ENCODE data around the gene TNNI2. TPM values are rescaled to one million over a fixed set of nuclear protein-coding genes. Genes with fewer than 3 reads are reported as not detected.
A peak's percentile ranks its signal among the peaks of the same experiment; 100 is the strongest.

Gene TNNI2
- polyA plus RNA-seq, 3 donors from 2014 or later, result 0.54 to 2.0 TPM; not detected in 1

- H3K27ac Mint-ChIP-seq, result peak overlapping the region in 4 of 6 donors; percentile 24 to 69 (median 46)
- H3K4me1 Mint-ChIP-seq, result peaks cover 7 to 31% of the 10 kb centered on the region in 2 donors
- no peaks in the 10 kb centered on the region for H3K9me3 Mint-ChIP-seq
- peaks cover 1 to 4% (median 3%) of the 10 kb centered on the region in 3 donors for H3K27me3 Mint-ChIP-seq (ENCODE audit: low read depth in 3 of 3)
- H3K36me3 Mint-ChIP-seq, result no peaks in the 10 kb centered on the region
- DNase-seq, result no peak
- peak overlapping the region in 1 of 5 donors; percentile 19 for H3K4me3 Mint-ChIP-seq
Observed at GRCh38 chr11:1859004-1859403, 20.2 kb downstream of the TNNI2 start.

- Mint-ChIP-seq H3K4me3 (no peak overlapping the region), H3K27ac (no peak overlapping the region), H3K27me3 (ENCODE audit: low read depth in 3 of 3) (peaks cover 0 to 7% (median 2%) of the 10 kb centered on the region in 3 donors), H3K36me3 (no peaks in the 10 kb centered on the region), H3K4me1 (peaks cover 7 to 36% of the 10 kb centered on the region in 2 donors), H3K9me3 (no peaks in the 10 kb centered on the region)
- DNase-seq, result no peak
Observed at GRCh38 chr11:1860108-1860507, 21.3 kb downstream of the TNNI2 start.

DNA sequence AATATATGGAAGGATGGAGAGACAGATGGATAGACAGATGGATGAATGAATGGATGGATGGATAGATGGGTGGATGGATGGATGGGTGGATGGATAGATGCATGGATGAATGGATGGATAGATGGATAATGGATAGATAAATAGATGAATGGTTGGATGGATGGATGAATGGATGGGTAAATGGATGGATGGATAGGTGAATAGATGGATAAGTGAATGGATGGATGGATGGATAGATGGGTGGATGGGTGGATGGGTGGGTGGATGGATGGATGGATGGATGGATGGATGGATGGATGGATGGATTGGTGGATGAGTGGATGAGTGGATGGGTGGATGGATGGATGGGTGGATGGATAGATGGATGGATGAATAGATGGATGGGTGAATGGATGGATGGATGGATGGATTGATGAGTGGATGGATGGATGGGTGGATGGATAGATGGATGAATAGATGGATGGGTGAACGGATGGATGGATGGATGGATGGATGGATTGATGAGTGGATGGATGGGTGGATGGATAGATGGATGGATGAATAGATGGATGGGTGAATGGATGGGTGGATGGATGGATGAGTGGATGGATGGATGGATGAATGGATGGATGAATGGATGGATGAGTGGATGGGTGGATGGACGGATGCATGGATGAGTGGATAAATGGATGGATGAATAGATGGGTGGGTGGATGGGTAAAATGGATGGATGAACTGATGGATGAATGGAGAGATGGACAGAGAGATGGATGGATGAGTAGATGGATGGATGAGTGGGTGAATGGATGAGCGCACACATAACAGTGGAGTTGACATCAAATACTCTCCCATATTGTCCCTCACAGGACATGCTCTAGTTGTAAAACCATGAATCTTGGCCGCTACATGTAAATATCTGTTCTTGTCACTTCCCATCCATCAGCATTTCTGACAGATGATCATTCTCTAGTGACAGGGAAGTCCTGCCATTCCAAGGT is 22.9 kb downstream of the TNNI2 start:
- Mint-ChIP-seq H3K36me3 (no peaks in the 10 kb centered on the region), H3K4me1 (peaks cover 10 to 39% of the 10 kb centered on the region in 2 donors), H3K4me3 (no peak overlapping the region), H3K27ac (no peak overlapping the region), H3K27me3 (ENCODE audit: low read depth in 3 of 3) (peaks cover 2 to 7% (median 3%) of the 10 kb centered on the region in 3 donors), H3K9me3 (no peaks in the 10 kb centered on the region)
- DNase-seq, result no peak

GRCh38 chr11:1862588-1863351 is 24.0 kb downstream of the TNNI2 start:
- Mint-ChIP-seq H3K36me3 (no peaks in the 10 kb centered on the region), H3K4me1 (peaks cover 11 to 40% of the 10 kb centered on the region in 2 donors), H3K27ac (peak overlapping the region in 4 of 6 donors; percentile 14 to 73 (median 56)), H3K27me3 (ENCODE audit: low read depth in 3 of 3) (peaks cover 2 to 7% (median 3%) of the 10 kb centered on the region in 3 donors), H3K9me3 (no peaks in the 10 kb centered on the region), H3K4me3 (peak overlapping the region in 2 of 5 donors; percentile 31 to 46)
- DNase-seq, result no peak

DNA sequence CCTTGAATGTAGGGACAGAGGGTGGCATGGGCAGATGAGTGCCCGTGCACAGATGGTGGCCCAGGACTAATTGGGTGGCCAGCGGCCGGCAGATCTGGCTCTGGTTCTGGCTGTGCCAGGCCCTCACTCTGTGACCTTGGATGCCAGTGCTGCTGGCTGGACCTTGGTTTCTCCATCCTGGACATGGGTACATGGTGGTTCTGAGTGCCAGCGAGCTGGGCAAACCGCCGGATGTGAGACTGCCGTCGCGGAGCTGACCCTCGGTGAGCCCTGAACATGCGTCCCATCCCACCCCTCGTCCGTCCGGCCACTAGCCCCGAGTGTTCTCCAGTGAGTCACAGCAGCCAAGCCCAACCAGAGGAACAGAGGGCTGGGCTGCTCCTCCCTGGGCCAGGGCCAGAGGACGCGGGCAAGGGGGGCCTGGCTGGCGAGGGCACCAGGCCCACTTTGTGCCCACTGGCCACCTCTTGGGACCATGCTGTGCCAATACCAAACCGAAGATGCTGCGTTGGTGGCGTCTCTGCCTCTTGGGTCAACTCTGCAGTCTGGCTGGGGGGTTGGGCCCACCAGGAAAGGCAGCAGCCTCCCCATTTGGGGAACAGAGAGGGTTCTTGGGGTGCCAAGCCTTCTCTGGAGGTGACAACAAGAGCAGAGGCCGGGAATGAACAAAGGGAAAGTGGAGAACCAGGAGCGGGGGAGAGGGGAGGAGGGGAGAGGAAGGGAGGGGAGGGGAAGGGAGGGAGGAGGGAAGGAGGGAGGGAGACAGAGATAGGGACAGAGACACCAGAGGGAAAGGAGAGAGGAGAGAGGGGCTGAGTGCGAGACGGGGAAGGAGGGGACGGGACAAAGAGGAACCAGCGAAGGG is 24.8 kb downstream of the TNNI2 start:
- H3K4me3 Mint-ChIP-seq, result peak overlapping the region in 2 of 5 donors; percentile 23 to 31
- H3K36me3 Mint-ChIP-seq, result no peaks in the 10 kb centered on the region
- peaks cover 2 to 7% (median 3%) of the 10 kb centered on the region in 3 donors for H3K27me3 Mint-ChIP-seq (ENCODE audit: low read depth in 3 of 3)
- peak overlapping the region in 2 of 6 donors; percentile 26 to 73 for H3K27ac Mint-ChIP-seq
- no peak for DNase-seq
- peaks cover 15 to 40% of the 10 kb centered on the region in 2 donors for H3K4me1 Mint-ChIP-seq
- no peaks in the 10 kb centered on the region for H3K9me3 Mint-ChIP-seq

- no peak overlapping the region for H3K4me3 Mint-ChIP-seq
- DNase-seq, result no peak
- H3K36me3 Mint-ChIP-seq, result no peaks in the 10 kb centered on the region
- peak overlapping the region in 3 of 6 donors; percentile 26 to 58 (median 41) for H3K27ac Mint-ChIP-seq
- H3K27me3 Mint-ChIP-seq (ENCODE audit: low read depth in 3 of 3), result peaks cover 4 to 9% (median 8%) of the 10 kb centered on the region in 3 donors
- peaks cover 21 to 41% of the 10 kb centered on the region in 2 donors for H3K4me1 Mint-ChIP-seq
- no peaks in the 10 kb centered on the region for H3K9me3 Mint-ChIP-seq
Observed at GRCh38 chr11:1864231-1864630, 25.4 kb downstream of the TNNI2 start.

GRCh38 chr11:1864831-1865665 is 26.3 kb downstream of the TNNI2 start:
- Mint-ChIP-seq H3K4me3 (peak overlapping the region in 1 of 5 donors; percentile 42), H3K36me3 (no peaks in the 10 kb centered on the region), H3K27ac (peak overlapping the region in 5 of 6 donors; percentile 19 to 67 (median 41)), H3K9me3 (no peaks in the 10 kb centered on the region), H3K4me1 (peaks cover 29 to 46% of the 10 kb centered on the region in 2 donors), H3K27me3 (ENCODE audit: low read depth in 3 of 3) (peaks cover 4 to 11% (median 8%) of the 10 kb centered on the region in 3 donors)
- DNase-seq, result no peak

DNA sequence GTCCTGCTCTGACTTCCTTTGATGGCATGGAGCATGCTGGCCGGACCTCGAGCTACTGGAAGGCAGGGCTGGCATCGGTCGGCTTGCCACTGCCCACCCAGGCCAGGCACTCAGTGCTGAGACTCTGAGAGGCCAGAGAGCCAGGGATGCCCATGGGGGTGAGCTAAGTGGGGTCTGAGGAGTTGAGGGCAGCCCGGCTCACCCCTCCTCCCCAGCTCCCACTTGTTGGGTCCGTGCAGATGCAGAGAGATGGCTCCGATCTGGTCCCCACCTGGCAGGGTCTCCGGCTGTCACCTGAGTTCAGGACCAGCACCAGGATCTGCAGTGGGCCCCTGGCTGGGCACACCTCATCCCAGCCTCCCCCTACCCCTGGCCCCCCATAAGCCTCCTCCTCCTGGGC is 27.4 kb downstream of the TNNI2 start:
- Mint-ChIP-seq H3K9me3 (no peaks in the 10 kb centered on the region), H3K4me3 (no peak overlapping the region), H3K4me1 (peaks cover 41 to 58% of the 10 kb centered on the region in 2 donors), H3K27ac (peak overlapping the region in 2 of 6 donors; percentile 7 to 44), H3K27me3 (ENCODE audit: low read depth in 3 of 3) (peaks cover 4 to 14% (median 10%) of the 10 kb centered on the region in 3 donors), H3K36me3 (no peaks in the 10 kb centered on the region)
- DNase-seq, result no peak

- Mint-ChIP-seq H3K36me3 (no peaks in the 10 kb centered on the region), H3K4me1 (peaks cover 45 to 64% of the 10 kb centered on the region in 2 donors)
- no peak for DNase-seq
Observed at GRCh38 chr11:1866776-1867175, 28.0 kb downstream of the TNNI2 start.

GRCh38 chr11:1867381-1867780 is 28.6 kb downstream of the TNNI2 start:
- Mint-ChIP-seq H3K9me3 (no peaks in the 10 kb centered on the region), H3K4me3 (no peak overlapping the region), H3K4me1 (peaks cover 51 to 70% of the 10 kb centered on the region in 2 donors), H3K27ac (peak overlapping the region in 1 of 6 donors; percentile 11), H3K36me3 (no peaks in the 10 kb centered on the region), H3K27me3 (ENCODE audit: low read depth in 3 of 3) (peaks cover 4 to 15% (median 14%) of the 10 kb centered on the region in 3 donors)
- no peak for DNase-seq

More at GRCh38 chr11:1866776-1867175, 28.0 kb downstream of the TNNI2 start:
- H3K9me3 Mint-ChIP-seq, result no peaks in the 10 kb centered on the region
- peaks cover 4 to 15% (median 13%) of the 10 kb centered on the region in 3 donors for H3K27me3 Mint-ChIP-seq (ENCODE audit: low read depth in 3 of 3)
- H3K27ac Mint-ChIP-seq, result peak overlapping the region in 1 of 6 donors; percentile 11
- H3K4me3 Mint-ChIP-seq, result no peak overlapping the region

DNA sequence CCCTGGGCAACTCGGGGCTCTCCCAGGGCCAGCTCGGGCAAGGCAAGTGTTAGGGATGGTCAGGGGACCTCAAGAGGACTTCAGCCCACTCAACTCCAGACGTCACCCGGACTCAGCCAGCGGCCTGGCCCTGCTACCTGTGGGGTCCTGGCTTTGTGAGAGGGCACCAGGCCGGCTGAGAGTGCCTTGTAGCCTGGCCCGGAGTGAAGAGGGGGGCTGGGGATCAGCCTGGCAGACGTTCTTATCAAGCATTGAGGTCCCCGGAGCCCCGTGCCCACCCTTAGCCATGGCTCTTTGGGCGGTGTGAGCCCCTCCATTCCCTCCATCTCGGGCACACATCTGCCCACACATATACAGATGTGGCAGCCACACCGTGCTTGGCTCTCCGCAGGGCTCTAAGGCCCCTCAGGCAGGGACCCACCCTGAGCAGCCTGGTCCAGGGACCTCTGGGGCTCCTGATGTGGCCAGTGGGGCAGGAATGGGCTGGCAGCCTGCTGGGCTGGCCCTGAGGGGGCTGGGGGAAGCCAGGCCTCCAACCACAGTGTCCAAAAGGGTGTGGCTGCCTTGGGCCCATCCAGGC is 29.4 kb downstream of the TNNI2 start:
- peak overlapping the region in 1 of 5 donors; percentile 13 for H3K4me3 Mint-ChIP-seq
- H3K27ac Mint-ChIP-seq, result peak overlapping the region in 2 of 6 donors; percentile 29 to 58
- no peak for DNase-seq
- peaks cover 4 to 17% (median 14%) of the 10 kb centered on the region in 3 donors for H3K27me3 Mint-ChIP-seq (ENCODE audit: low read depth in 3 of 3)
- H3K9me3 Mint-ChIP-seq, result no peaks in the 10 kb centered on the region
- no peaks in the 10 kb centered on the region for H3K36me3 Mint-ChIP-seq
- peaks cover 59 to 77% of the 10 kb centered on the region in 2 donors for H3K4me1 Mint-ChIP-seq
